ENCODE data around the gene LCP1.
"Not testable (repeated sequence)": the region's sequence is repeated elsewhere in the genome, so short reads cannot be mapped to it uniquely, and the experiment has no call there.

The LCP1 gene, protein sequence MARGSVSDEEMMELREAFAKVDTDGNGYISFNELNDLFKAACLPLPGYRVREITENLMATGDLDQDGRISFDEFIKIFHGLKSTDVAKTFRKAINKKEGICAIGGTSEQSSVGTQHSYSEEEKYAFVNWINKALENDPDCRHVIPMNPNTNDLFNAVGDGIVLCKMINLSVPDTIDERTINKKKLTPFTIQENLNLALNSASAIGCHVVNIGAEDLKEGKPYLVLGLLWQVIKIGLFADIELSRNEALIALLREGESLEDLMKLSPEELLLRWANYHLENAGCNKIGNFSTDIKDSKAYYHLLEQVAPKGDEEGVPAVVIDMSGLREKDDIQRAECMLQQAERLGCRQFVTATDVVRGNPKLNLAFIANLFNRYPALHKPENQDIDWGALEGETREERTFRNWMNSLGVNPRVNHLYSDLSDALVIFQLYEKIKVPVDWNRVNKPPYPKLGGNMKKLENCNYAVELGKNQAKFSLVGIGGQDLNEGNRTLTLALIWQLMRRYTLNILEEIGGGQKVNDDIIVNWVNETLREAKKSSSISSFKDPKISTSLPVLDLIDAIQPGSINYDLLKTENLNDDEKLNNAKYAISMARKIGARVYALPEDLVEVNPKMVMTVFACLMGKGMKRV

DNA sequence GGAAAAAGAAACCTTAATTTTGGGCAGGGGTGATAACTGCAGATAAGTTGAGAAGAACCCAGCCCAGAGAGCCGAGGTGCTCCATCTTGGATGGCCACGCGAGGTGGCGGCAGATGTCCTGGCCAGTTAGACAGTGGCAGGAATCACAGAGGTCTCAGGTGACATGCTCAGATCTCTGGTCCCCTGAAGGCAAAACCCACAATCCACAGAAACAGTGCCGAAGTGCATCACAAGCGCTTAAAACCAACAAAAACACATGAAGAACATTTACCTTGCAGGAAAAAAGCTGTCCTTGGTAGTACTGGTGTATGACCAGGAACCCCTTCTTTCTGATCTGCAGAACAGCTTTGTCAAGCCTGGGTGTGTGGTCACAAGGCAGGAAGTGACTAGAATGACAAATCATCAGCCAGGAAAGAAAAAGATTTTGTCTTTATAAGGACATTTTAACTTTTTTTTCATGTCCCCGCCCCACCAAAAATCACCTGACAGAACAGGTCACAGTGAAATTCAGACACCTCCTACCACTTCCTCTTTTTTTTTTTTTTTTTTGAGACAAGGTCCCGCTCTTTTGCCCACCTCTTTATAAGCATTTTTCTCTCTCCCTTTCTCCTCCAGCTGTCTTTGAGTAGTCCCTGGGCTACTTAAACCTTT, at the start of gene LCP1:
TSS of gene LCP1 (minus strand) at position 338 of the 651 bp plus-strand sequence. CDS start 22,515 bp downstream, outside the sequence.
- no peak for DNase-seq (ENCODE audit: low spot score)

DNA sequence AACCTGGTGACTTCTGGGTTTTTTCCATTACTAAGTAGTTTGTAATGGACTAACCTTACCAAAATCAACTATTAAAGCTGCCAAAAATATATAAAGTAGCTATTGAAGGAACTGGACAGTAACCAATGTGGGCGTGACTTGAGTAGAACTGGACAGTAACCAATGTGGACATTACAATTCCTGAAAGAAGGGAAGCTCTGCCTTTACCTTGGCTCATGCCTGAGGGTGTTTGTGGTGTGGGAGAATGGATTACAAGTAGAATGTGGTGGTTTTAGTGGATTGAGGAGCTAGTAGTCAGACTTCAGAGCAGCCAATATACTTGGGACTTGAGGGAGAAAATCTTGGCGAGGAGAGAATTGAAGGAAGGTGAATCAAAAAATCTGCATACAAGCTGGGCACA, 47.3 kb upstream of the LCP1 start:
- DNase-seq (ENCODE audit: low spot score), result no peak

DNA sequence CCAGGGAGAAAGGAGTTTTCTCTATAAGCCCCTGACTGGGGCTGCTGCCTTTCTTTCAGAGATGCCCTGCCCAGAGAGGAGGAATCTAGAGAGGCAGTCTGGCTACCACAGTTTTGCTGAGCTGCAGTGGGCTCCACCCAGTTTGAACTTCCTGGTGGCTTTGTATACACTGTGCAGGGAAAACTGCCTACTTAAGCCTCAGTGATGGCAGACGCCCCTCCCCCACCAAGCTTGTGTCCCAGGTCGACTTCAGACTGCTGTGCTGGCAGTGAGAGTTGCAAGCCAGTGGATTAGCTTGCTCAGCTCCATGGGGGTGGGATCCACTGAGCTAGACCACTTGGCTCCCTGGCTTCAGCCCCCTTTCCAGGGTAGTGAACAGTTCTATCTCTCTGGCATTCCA, 38.3 kb upstream of the LCP1 start:
- not testable (repeated sequence) for DNase-seq (ENCODE audit: low spot score)

DNA sequence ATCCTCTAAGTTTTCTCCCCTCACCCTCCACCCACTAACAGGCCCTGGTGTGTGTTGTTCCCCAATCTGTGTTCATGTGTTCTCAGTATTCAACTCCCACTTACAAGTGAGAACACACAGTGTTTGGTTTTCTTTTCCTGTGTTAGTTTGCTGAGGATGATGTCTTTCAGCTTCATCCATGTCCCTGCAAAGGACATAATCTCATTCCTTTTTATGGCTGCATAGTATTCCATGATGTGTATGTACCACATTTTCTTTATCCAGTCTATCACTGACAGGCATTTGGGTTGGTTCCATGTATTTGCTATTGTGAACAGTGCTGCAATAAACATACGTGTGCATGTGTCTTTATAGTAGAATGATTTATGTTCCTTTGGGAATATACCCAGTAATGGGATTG, 32.8 kb upstream of the LCP1 start:
- not testable (repeated sequence) for DNase-seq (ENCODE audit: low spot score)

DNA sequence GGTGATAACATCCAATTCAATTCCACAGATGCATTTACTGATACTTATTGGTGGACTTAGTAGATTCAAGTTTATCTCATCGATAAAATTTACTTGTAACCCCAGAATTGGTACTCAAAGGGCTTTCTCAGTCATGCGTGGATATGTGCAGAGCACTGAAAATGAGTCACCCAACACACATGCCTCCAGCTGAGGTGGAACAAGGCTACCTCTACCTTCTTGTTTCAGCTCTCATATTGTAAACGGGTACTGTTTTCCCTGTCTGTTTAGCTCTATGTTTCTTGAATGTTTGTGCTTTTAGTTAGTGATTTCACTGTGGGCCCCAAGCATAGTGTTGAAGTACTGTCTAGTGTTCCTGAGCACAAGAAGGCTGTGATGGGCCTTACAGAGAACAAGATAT, 31.3 kb upstream of the LCP1 start:
- no peak for DNase-seq (ENCODE audit: low spot score)

DNA sequence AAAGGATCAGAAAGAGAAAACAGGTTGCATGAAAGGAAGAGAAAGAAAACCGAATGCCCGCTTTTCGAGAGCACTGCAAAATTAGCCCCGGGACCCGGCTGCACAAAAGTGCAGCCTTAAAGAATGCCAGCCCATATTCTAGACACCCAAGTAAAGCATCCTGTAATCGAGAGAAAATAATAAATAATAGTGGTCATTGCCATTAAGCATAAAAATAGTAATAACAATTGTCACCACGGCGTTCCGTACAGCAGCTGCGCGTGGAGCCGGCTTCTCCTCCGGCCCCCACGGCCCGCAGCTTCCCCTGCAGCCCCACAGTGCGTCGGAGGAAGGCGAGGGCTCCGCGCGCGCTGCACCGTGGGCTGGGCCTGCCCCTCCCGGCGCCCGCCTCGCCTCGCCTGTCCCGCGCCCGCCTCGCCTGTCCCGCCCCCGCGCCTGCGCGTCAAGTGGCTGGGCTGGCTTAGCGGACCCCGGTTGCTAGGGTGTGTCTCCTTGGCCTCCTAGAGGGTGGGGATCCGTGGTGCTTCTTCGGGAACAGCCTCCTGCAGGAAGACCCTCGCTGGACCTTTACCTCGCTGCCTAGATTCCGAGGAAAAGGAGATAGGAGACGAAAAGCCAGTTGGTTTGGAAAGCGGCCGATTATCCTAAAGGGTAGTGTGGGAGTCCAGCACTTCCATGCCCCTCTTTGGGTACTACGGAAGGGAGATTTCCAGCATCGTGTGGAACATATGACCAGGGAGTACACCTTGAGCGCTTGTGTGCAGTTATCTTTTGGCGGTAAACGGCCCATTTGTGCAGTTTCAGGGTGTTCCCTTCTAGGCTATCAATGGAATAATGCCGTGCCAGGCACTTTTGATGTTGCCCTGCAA, 29.7 kb upstream of the LCP1 start, which contains the start of gene LRRC63:
TSS of gene LRRC63 (plus strand) at position 446 of the 869 bp plus-strand sequence. CDS start 1,107 bp downstream, outside the sequence.
- peak; percentile 80 for DNase-seq (ENCODE audit: low spot score)

DNA sequence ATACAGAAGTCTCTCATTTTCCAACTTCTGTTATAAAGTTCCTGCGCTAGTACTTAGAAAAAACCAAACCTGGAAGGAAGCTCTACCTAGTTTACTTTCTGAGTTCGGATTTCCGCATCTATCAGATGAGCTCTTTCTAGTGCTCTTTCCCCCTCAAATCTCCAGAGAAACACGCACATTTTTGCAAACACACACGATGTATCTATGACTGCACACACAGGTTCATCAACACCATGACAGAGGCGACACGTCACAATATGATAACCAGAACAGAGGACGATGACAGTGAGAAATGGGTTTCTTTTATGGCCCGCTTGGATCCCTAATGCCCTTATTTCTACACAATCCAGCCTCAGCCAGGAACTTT, 29.1 kb upstream of the LCP1 start:
- no peak for DNase-seq (ENCODE audit: low spot score)

DNA sequence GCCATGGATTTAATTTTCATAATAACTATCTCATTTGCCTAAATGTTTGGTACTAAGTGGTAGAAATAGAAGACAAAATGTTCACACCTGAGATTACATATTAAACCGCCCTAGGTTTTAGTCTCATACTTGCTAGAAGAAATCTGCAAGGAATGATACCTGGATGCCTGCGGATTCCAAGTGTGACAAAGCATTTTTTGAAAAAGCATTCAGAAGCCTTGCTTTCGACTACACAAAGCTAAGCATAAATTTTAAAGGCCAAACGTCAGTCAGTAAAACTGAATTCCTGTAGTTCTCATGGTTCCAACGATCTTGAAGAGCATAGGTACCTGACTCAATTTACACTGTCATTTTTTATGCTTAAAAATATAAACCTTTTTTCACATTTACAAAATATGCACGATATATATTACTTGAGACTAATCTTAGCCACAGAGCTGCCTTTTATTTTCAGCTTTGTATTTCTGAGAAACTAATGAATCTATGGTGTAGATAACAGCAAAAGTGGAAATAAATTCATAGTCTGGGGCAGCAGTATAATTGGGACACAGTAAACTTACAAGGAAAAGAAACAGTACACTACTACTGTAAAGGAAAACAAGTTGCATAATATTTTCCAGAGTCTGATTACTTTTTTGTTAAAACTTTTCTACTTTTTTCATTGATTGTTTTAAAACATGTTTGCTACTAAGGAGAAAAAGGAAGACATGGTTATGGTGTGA, 28.5 kb upstream of the LCP1 start:
- DNase-seq (ENCODE audit: low spot score), result no peak

DNA sequence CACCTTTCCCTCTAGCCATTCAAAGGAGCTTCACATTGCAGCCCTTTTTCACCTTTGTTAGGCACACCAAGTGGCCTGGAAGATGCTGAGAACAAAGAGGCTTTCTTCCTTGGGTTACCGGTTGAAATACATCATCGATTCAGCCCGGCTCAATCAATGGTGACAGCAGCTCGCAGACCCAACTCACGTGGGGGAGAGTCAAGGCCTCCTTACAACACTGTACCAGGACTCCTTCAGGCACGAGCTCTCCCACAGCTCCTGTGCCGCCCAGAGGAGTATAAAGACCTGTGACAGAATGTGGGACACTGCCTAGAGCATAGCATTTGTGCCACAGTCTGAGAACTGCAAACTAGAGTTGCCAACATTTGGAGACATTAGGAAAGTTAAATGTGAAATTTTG, 25.9 kb upstream of the LCP1 start:
- no peak for DNase-seq (ENCODE audit: low spot score)

DNA sequence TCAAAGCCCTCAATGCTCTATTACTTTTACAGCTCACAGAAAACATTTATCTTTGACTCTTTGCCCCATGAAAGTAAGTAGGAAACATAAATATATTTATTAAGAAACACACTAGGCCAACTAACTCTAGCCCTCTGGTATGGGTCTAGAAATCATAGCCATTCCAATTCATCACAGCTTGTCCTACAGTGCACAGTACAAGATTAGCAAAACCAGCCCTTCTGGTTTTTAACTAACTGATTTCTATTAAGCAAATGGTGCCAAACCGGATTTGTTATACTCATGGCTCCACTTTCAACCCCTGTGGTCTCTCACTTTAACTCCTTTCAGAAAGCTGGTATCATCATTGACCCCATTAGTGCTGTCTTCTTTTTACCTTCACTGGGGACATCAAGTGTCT, 24.2 kb upstream of the LCP1 start:
- no peak for DNase-seq (ENCODE audit: low spot score)

DNA sequence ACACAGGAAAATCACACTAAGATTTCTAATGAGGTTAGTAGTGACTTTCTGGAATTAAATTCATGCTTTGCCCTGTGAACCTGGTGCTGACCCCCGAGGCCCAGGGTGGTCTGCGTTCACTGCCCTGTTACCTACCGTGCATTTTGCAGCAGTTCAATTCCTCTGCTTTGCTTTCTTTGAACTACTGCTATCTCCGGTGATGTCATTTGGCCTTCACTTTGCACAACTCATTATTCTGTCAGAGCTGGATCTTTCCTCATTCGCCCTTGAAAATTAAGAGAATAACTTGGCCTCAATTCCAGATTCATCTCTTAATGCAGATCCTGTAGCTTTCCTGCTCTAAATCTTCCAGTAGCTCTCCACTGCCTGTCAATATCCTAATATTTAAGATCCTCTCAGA, 21.0 kb upstream of the LCP1 start:
- no peak for DNase-seq (ENCODE audit: low spot score)

DNA sequence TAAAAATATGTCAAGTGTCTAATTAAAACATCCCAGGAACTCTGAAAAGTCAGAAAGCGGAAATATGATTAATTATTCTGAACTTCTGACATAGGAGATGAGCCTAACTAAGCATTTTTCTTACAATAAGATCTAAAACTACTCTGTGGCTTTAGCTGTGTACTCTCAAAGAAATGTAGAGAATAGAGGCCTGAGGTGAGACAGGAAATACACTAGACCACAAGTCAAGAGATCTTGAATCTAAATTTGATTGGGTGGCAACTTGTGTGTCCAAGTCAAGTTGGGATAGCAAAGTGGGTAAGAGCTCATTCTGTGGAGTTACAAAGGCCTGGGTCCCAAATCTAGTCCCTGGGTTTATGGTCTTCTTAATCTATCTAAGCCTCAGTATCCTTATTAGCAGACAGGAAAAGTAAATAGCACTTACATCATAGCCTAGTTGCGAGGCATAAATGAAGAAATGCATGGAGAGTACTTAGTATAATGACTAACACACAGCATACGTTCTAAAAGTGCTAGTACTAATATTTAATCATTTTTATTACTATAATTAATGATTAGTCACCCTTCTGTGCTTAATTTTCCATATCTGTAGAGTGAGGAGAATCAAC, 20.3 kb upstream of the LCP1 start:
- DNase-seq (ENCODE audit: low spot score), result no peak

DNA sequence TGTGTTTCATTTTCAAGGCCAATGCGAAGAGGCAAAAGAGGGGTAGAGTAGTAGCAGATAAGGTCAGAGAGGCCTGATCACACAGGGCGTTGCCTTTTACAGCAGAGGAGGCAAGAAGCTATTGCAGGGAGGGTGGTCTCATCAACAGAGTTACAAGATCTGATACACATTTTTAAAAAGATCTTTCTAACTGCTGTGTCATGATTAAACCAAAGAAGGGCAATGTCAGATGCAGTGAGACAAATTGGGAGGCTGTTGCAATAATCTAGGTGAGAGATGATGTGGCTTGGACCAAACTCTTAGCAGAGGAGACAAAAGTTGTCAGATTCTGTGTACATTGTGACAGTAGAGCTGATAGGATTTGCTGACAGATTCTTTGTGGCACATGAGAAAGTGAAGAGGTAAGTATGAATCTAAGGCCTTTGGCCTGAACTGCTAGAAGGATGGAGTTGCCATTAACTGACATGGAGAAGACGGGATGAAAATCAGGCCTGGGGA, 16.8 kb upstream of the LCP1 start:
- DNase-seq (ENCODE audit: low spot score), result no peak

DNA sequence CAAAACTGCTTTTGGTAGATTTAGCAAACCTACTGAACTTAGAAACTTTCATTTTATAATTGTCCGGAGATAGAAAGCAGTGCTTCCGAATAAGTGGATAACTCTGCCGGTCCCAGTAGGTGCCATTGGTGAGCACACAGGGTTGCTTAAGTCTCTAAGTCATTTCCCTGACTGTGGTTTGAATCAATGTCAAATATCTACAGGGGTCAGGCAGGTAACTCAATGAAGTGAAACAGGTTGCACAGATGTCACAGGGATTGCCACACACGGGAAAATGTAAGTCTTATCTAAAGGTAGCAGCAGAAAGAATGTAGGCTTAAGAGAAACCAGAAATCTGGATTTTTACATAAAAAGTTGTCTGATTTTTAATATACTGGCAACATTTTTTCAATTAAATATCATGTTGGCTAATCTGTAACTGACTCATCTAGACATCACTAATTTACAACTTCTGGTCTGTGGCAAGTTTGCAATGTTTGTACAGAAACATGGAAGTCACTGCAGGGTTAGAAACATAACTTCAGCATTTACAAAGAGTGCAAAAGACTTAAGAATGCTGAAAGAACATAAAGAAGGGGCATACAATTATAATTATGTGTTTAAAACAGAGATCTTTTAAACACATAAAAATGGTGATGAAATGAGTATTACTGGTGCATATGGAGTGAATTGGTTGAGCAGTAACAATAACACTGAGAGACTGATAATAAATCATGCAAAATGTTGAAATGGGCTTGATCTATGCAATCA, 15.5 kb upstream of the LCP1 start:
- DNase-seq (ENCODE audit: low spot score), result no peak

DNA sequence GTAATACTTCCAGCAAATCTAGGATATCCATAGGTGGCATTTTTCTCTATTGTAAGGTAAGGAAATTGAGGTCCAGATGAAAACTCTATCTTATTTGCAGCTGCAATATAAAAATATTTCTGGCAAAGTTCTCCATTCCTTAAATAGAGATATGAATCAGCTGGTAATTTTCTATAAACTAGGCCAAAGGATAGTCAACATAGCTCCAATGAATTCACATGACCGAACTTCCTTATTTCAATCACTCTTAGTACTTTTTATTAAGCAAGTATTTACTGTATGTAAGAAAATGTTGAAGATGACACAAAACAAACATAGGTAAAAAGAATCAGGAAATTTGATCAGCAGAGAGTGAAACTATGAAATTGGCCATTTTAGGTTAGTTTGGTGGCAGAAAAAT, 13.0 kb upstream of the LCP1 start:
- no peak for DNase-seq (ENCODE audit: low spot score)

DNA sequence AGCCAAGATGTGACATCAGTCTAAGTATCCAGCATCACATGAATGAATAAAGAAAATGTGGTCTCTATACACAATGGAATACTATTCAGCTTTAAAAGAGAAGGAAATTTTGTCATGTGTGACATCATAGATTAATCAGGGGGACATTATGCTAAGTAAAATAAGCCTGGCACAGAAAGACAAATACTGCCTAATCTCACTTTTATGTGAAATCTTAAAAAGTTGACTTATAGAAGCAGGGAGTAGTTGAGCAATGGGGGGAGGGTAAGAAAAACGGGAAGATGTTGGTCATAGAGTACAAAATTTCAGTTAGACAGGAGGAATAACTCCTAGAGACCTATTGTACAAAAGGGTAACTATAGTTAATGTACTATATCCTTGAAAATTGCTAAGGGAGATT, 10.4 kb upstream of the LCP1 start:
- no peak for DNase-seq (ENCODE audit: low spot score)

DNA sequence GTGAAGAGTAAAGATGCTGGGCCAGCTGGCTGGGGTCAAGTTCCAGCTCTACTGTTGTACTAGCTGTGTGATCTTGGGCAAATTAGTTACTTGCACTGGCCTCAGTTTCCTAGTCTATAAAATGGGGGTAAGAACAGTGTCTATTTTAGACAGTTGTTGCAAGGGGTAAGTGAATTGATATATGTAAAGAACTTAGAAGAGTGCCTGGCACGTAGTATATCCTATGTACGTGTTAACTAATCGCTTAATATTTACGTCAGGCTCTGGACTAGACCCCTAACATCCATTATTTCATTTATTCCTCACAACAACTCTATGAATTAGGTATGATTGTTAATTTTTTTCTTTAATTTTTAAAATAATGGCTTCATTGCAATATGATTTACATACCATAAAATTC, 3.7 kb upstream of the LCP1 start:
- DNase-seq (ENCODE audit: low spot score), result no peak

DNA sequence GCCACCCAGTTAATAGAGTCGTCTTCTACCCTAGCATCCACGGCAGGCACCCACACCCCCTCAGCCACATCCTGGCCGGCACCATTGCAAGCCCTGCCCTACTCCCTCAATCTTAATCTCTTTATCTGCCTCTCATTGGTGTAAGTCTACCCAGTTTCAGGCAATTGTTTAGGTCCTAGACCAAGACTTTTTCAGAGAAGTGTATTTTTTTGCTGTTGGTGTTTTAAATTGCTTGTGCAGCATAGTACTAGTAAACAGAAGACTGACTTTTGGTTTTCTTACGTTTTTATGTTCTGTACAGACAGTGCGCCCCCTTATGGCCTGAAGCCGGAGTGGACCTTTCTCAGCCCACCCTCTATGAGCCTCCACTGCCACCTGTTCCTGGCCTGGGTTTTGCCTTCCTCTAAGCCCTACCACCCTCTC, 2.3 kb upstream of the LCP1 start:
- no peak for DNase-seq (ENCODE audit: low spot score)

DNA sequence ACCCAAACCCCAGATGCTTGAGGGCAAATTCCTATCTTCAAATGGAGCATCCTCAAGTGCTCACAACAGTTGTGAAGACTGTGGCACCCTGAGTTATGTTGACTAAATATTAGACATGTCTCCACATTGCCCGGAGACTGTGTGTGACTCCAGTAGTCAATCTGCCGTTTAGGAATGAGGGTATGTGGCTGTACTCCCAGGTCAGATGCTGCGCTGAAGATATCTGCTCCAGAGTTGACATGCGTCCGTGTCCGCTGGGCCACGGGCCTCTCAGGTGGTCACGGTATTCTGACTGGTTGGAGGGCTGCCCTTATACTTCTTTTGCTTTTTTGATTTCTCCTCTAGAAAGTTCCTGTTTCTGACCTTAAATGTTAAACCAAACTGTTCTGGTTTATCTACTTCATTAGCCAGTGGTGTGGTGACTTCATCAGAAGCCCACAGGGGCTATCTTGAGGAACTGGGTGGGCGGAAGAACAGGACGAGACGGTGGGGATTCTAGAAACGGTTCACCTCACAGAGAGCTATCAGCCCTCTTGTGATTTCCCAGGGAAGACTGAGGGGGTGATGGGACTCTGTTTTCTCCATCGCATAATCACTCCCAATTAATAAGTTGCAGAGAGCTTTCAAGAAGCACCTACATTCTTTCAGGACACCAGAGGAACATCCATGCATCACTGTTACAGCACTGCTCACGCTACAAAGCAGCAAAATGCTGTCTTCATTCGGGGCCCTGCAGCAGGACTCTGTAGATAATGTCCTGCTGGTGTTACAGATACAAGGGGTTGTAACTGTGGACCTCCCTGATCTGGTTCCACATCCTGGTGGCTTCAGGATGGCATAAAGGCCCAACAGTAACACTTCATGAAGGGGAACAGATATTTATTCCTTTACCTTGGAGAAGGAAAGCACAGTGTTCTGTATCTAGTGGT, 1.3 kb upstream of the LCP1 start:
- DNase-seq (ENCODE audit: low spot score), result no peak
